ENCODE data around the gene YARS1.

Gene YARS1

DNA sequence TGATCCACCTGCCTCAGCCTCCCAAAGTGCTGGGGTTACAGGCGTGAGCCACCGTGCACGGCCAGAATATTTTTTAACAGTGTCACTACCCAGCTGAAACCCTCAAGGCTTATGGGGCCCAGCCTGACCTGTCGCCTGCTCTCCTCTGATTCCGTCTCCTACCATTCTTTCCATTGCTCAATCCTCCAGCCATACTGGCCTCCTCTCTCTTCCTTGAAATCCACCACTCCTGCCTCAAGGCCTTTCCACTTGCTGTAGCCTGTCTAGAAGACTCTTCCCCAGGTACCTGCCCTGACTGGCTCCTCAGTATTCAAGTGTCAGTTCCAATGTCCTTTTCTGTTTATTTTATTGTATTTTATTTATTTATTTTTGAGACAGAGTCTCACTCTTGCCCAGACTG lies 53.9 kb downstream of the YARS1 start:
- DNase-seq = no peak

DNA sequence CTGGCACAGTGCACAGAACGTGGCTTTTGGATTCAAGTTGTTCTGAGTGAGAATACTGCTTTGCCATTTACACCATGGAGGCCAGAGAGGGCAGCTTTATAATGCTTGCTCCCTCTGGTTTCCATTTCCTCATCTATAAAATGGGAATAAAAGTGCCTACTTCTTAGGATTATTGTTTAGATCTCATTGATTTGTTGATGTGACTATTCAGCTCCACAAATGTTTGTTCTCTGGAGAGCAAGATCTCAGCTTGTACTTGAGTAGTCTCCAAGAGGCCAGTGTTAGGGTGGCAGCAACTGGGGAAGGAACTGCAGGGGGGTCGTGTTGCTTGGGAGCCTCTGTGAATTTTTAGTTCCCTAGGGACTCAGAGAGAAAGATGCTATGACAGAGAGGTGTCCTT lies 55.2 kb downstream of the YARS1 start:
- DNase-seq = no peak

DNA sequence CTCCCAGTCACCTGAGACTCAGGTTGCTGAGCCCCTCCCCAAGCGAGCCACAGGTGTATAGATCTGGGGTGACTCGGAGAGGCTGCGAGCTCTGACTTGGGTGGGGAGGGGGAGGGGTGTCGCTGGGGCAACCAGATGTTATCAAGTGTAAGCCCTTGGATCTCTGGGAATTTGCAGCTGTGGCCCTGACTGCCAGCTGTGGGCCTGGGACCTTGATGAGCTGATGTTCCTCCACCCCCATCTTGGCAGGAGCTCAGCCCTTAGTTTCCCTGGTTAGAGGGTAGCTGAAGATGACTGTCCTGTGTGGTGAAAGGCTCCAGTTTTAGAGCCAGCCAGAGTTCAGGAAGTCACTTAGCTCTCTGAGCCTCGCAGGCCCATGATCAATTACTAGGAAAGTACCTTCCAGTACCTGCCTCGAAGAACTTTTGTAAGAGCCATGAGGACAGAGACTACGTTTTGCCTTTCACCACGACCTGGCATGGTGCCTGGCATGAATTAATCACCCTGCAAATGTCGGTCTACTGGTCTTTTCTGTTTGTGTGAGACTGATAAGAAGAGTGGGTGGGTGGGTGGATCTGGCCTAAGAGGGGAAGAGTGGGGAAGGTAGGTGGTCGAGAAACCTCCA lies 55.8 kb downstream of the YARS1 start:
- peak; percentile 63 for DNase-seq

DNA sequence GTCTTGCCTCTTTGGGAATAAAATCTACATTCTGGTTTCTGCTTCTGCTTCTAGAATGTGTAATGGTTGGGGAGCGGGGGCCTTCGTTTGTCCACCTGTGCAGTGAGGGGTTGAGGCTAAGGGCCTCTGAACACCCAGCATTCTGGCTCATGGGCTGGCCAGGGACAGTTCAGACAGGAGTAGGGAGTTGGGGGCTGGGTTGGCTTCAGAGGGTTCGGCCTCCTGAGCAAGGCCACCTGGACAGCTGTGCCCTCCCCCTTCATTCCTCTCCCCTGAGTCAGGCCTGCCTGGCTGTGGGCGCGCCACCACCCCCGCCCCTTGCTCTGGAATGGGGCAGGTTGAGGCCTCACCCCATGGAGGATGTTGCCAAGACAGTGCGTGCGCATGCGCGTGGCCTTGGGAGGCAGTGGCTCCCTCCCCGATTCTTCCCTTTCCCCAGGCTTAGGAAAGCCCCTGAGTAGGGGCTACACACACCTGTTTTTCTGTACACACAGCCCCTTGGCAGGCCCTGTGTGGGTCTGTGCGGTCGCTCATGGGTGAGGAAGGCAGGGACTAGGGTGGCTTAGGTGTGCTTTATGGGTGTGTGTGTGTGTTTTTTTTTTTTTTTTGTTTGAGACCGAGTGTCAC lies 57.0 kb downstream of the YARS1 start:
- DNase-seq = peak; percentile 40

DNA sequence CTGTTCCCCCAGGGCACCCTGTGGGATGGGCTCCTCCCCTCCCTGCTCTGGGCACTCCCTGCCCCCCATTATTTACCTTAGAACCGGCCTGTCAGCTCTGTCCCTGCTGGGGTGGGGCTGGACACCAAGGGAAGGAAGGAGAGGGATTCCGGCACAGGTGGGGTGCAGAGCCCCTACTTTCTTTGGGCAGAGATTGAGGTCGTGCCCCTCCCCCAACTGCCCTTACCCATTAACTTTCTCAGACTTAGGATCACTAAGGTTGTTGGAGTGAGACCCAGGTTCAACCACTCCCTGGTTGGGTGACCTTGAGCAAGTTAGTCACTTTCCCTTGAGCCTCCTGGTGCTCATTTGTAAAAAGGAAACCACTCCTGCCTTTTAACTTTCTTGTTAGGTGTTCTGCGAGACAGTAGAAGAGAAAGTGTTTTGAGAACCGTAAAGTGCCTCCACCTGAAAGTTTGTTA lies 57.6 kb downstream of the YARS1 start:
- DNase-seq = no peak

DNA sequence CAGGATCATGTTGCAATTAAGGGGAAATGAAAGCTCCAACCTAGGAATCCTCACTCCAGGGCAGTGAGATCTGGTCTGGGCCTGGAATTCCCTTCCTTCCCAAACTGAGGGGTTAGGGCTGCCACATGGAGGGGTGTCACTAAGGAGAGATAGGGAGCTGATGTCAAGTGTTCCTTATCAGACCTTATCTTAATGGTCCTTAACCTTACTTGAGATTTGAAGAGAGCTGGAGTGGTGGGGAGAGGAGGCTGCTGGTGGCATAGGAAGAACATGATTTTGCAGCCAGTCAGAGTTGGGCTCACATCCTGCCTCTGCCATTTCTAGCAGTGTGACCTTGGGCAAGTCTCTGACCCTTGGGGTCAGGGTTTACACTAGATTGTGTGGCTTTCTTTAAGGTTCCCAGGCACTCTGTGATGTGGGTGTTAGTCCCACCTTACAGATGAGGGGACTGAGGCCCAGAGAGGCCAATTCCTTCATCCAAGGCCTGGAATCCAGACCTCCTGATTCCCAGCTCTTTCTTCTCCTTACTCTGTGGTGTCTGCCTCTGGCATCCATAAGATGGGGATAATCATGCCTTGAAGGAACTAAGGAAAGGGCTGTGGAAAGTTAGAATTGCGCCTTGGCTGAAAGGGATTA lies 58.2 kb downstream of the YARS1 start:
- DNase-seq = no peak

DNA sequence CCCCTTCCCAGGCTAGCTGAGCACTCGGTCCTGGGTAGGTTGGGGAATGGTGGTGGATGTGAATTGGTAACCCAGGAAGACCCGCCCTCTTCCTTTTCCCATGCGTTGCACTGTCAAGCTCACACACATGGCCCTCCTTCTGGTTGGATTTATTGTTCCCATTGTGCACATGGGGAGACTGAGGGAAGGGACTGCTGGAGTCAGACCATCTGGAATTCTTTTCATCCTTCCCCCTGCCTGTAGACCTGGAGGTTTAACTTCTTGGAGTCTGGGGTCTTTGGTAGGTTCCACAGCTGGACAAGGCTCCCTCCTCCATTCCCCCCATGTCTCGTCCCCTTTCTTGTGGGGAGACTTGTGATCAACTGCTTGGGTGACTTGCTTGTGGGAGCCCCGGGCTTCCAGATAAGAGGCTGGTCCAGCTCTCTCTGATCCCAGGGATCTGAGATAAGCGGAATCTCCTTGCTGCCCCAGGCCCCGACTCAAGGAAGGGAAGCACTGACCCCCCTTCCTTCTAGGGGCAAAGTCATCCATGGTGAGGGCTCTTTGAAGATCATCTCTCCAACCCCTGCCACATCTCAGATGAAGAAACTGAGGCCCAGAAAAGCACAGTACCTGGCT lies 58.9 kb downstream of the YARS1 start:
- no peak for DNase-seq

DNA sequence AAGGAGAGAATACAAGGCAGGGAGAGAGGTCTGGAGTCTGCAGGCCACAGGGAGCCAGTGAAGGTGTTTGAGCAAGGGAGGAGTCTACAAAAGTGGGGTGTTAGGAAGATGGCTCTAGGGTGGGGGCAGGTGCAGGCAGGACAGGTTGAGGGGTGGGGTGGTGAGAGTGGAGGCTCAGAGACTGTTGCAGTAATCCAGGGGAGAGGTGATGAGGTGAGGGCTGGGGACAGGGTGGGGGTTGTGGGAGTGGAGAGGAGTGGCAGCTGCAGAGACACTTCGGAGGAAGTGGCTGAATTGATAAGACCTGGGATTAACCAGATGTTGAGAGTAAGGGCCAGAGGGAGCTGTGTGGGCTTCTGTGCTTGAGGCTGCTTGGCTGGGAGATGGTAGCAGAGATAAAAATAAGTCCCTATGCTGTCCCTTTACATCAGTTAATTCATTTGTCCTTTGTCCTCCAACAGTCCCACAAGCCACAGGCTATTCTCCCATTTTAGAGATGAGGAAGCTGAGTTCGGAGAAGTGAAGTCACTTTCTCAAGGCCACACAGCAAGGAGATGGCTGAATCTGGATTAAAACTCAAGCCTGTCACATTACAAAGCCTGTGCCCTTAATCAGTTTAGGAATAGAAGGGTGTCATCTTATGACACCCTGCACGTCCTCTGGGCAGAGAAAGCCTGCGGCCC lies 59.8 kb downstream of the YARS1 start:
- no peak for DNase-seq

DNA sequence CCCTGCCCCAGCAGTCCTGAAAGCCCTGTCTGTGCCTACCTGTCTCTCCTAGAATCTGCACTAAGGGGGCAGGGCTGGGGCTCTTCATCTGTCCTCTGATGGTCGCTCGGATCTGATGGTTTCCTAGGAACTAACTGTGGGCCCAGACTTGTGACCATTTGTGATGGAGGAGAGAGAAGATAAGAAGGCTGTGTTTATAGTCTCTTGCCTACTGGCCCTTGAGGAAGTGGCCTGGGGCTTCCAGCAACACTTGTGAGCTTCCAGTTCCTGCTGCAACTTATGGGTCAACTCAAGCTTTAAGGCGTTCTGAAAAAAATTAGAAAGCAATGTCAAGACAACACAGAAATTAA lies 61.4 kb downstream of the YARS1 start:
- no peak for DNase-seq

DNA sequence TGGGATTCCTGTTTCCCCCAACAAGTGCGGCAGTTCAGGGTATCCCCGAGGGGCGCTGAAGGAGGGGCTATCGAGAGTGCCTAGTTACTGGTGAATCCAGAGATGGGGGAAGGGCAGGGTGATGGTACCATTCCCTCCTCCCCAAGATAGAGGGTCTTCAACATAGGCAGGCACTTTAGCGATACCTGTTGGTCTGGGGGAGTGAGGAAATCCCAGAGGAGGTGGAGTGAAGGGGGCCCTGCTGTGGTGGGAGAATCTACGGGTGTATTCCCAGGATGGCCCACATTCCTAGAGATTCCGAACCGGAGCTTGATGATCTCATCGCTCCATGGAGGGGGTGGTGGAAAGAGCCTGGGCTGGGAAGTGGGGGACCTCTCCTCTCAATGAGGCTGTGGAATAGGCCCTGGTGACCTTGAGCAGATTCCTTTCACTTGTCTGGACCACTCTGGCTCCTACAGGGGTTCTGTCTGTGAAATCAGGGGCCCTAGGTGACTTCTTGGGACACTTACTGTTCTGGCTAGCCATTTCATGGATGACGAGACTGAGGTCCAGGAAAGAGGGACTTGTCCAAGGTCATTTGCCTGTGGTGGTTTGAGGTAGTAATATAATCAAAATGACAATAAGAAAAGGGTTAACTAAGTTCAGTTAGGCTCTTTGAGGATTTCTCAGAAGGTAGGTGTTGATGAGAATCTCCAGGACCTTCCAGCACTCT lies 61.9 kb downstream of the YARS1 start:
- peak; percentile 40 for DNase-seq

DNA sequence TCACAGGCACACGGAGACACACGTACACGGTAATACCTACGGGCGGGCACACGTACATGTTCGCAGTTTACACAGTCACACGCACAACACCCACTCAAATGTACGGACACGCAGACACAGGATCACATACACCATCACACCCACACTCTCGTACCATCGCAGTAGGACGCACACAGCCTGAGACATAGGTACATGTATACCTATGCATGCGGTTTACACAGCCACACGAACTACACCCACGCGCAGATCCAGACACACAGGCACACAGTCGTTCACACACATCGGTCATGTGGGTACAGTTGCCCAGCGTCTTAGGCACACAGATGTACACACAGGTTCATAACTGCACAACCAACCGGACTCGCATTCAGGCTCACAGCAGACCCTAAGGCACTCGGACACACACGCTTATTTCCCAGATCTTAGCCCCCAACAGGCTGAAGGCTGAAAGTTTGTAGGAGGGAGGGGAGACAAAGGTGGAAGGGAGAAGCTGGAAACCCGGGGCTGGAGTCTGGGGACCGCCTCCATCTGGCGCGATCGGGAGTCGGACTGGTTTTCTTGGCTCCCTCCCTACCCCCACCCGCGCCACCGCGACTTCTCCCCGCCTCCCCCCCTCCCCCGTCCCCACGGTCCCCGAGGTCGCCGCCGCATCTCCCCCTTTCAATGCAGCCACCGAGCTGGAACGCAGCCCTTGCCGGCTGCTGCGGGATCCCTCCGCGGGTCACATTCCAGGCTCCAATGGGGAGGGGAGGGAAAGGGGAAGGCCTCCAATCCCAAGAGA lies 62.7 kb downstream of the YARS1 start:
- peak; percentile 47 for DNase-seq

DNA sequence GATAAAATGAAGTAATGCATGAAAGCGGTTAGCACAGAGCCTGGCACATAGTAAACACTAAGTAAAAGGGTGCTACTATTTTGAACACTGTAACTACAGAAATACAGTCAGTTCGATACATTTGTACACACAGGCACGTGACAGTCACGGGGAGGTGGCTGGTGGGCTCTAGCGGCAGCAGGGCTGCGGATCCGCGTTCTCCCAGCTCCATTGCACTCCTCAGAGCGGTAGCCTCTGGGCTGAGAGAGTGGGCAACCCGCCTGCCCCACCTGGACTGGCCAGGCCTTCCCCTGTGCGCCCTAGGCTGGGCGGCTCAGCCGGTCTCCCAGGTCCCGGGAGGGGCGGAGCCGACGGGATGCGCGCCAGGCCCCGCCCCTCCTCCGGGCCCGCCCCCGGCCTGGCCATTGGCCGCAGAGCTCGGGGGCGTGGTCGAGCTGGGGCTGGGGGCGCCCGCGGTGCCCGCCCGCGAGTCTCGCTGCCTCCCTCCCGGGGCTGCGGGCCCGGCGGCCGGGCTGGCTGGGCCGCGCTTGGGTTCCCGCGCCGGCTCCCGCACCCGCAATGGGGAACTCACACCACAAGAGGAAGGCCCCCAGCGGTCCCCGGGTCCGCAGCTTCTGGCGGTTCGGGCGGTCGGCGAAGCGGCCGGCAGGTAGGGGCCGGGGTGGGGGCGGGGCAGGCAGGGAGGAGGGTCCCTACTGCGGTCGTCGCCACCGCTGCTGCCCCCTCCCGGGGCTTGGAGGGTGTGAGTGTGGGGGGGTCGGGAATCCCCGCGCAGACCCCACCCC lies 63.4 kb downstream of the YARS1 start:
- peak; percentile 70 for DNase-seq

DNA sequence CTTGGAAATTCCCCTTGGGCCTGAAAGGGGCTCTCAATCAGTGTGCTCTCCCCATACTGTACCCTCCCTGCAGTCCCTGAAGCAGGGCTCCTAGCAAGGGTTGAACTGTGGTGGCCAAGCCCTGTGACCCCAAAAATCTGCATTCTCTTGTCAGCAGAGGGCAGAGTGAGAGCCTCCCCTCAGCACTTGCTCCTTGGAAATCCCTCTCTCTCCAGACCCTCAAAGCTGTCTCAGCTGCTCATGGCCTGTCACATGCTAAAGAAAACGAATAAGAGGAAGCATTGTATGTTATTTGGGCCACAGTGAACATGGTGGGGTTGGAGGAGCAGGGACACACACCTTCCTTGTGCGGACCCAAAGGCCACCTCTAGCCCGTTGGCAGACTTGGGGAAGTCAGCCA lies 67.4 kb downstream of the YARS1 start:
- DNase-seq = no peak

DNA sequence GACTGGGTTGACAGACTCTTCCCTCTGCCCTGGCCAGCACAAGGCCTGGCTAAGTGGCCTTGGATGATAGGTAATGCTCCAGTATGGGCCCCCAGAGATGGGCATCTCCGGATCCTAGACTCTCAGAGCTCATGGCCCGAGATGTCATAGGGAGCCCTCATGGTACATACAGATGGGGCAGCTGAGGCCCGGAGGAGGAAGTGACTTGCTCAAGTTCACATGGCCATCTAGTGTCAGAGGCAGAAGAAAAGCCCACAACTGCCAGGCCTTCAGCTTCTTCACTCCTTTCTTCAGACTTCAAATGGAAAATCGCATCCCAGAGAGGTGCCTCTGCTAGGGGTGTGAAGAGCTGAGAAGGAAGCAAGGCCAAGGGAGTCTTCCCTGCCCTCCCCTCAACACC lies 67.8 kb downstream of the YARS1 start:
- DNase-seq = no peak

DNA sequence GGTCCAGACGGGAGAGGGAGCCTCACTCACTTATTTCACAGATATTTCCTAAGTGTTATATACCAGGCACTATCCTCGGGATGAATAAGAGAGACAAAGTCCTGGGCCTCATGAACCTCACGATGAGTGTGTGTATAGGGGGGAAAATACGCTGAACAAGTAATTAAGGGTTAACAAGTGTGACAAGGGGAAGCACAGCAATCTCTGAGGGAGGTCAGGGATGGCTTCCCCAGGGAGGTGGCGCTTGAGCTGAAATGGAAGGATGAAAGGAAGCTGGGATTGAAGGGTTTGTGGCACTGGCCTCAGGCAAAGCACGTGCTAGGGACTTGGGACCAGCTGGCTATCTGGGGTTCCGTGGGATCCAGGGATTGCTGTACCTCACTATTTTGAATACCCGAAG lies 68.2 kb downstream of the YARS1 start:
- no peak for DNase-seq

DNA sequence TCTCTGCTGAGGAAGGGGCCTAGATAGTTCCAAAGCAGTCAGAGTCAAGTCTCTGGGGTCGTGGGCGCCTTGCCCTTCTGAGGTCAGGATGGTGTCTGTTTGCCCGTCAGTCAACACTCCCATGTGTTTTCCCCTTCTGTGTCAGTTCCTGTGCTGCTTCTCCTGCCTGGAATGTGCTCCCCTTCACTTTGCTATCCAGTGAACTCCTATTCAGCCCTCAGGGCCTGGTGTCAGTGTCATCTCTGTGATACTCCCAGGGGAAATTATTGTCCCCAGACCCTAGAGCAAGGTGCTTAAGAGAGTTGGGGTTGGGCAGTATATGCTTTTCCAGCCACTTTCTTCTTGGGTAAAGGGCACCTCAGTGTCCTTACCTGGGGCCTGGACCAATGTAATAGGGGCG lies 68.8 kb downstream of the YARS1 start:
- DNase-seq = no peak

DNA sequence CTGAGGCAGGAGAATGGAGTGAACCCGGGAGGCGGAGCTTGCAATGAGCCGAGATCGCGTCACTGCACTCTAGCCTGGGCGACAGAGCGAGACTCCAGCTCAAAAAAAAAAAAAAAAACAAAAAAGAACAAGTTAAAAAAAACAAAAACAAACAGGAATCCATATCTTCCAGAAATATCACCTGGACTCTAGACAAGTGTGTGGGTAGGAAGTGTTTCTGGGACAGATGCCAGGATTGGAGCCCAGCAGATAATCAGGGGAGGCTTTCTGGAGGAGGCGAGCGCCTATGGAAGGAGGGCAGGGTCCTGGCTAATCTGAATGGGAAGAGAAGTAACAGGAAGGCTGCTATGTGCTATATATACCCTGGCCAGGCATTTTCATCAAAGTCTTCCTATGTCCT lies 71.0 kb downstream of the YARS1 start:
- no peak for DNase-seq

DNA sequence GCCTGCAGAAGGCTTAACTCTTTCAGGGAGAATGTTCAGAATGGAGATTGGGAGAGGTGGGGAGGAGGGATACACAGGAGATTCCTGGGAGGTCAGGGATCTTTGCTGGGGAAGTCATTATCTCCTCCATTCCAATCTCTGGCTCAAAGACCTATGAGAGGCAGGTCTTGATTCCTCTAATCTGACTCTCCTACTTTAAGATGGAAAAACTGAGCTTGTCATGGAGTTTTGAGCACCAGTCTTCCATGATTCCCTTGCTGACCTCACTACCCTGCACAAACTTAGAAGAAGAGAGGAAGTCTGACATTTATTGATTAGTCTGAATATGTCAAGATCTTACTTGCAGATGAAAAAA lies 73.1 kb downstream of the YARS1 start:
- no peak for DNase-seq

DNA sequence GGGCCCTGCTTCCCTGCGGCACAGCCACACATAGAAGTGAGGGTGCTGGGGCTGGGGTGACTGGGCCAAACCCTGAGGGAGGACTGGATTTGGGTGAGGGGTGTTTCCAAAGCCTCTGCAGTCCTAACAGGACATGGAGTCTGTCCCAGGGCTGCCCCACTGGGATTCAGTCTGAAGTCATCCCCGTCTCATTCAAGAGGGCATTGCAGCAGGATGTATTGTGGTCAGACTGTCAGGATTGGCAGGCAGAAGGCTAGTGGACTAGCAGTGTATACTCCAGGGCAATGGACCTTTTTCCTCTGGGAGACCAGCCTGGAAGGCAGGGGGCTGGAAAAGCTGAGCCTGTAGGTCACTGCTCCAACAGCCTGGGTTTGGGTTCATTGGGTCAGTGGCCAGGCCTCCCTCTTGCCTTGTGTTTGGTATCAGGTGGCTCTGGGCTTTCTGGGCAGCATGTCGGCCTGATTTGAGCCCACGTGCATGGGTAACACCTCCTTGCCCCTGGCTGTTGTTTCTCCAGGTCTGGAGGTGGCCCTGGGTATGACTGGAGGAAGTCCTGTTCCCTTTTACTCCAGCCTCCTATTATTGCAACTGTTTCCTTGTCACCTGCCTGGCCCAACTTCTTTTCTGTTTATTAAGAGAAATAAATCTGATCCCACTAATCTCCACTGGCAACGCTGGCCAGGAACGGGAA lies 73.6 kb downstream of the YARS1 start:
- DNase-seq = peak; percentile 31

DNA sequence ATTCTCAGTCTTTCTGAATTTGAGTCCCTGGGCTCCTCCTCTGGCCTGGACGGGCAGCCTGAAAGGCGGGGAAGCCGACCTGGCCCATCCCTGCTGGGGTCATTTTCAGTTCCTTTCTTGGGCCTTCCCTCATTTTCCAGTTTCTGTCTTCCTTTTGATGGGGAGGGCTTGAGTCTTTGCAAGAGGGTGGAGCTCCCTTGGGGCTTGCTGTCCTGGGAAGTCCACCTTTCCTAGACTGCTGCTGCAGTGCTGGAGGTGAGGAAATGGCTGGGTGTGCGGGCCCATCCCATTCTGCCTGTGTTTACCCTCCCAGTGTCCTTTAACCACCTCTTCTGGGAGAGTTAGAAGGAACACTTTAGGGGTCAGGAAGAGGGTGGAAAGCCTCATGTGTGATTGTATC lies 74.2 kb downstream of the YARS1 start:
- no peak for DNase-seq

Data from fibroblast of skin of back (primary cell).